ENCODE measurements around the gene CD163L1.

The CD163L1 gene

DNA sequence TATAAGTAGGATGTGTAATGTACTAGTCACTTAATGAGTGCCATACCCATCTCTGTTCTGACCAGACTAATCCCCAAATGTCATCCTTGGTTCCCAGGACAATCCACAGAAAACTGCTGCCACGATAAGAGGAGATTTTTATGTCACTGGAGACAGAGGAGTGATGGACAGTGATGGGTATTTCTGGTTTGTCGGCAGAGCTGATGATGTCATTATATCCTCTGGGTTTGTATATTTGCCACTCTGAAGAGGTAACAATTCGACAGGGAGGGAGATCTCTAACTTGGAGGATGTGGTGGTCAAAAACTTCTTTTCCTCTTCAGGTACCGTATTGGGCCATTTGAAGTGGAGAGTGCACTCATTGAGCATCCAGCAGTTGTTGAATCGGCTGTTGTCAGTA, 119.8 kb downstream of the CD163L1 start:
- DNase-seq (ENCODE audit: low read depth in 2 of 2): no peak

DNA sequence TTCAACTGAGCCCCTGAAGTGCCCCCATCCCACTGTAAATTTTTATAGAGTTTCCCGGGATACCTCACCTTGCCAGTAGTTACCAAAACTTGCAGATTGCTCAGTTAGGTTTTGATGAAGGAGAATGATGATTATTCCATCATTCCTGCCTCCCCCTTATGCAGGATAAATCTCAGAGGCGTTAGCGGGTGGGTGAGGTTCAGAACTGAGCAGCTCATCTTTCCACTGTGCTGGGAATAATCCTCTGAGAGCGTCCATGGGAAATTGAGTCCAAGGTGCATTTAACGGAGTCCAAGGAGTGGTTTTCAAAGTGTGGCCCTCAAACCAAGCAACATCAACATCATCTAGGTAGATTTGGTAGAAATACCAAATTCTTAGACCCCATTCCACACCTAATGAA, 121.4 kb downstream of the CD163L1 start:
- DNase-seq (ENCODE audit: low read depth in 2 of 2): no peak

DNA sequence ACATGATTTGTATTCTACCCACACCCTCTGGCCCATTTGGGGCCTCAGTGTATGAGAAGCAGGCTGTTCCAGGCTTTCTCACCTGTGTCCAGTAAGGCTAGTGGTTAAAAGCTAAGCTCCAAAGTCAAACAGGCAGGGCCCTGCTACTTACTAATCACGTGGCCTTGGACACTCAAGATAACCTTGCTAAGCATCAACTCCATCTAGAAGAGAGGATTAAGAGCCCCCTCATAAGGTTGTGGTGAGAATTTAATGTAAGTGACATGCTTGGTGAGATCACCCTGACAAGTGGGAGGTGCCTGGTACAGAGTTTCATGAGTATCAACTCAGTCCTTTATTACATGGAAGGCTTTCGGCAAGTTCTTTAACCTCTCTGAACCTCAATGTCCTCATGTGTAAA, 122.3 kb downstream of the CD163L1 start:
- no peak for DNase-seq (ENCODE audit: low read depth in 2 of 2)

DNA sequence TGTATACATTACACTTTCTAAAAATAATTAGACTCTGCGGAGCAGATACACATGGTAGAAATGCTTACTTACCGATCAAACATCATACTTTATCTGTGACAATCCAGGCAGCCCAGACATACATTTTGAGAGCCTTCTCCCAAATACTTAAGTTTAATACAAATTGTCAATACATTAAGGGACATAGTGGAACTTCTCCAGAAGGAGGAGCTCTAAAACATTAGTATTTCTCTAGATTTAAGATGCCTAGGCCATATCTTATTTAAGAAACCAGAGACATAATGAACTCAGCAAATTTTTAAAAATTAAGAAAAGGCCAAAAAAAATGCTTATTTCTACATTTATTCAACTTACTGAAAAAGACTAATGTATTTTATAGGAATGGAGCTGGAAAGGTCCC, 124.0 kb downstream of the CD163L1 start:
- no peak for DNase-seq (ENCODE audit: low read depth in 2 of 2)

DNA sequence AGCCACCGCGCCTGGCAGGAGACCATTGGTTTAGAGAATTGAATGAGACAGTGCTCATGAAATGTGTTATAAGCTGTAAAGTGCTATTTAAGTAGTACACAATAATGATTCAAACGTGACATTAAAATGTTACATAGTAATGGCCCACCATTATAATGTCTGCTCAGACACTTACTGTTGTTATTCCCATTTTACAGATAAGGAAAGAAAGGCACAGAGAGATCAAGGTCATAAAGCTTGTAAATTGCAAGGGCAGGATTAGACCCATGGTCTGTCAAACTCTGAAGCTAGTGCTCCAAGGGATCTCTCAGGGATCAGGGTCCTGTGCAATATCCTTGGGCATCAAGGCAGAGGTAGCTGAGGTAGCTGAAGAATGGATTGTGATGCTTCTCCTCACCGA, 133.9 kb downstream of the CD163L1 start:
- no peak for DNase-seq (ENCODE audit: low read depth in 2 of 2)
